Nephron (organoid): Measurements from ENCODE around the gene PCNX4.

ENCODE experiments used
- H3K27ac Mint-ChIP-seq, 3 experiments: 2 replicates each; pipeline ENCODE4 v1.8.0; 2020; ENCODE audit warnings: mixed read lengths in 3 of 3, mild to moderate bottlenecking in 2 of 3, moderate library complexity in 1 of 3
- H3K27me3 Mint-ChIP-seq: 2 replicates; pipeline ENCODE4 v1.8.0; 2021; ENCODE audit warnings: low read depth, mild to moderate bottlenecking, moderate library complexity, mixed read lengths
- H3K36me3 Mint-ChIP-seq: 2 replicates; pipeline ENCODE4 v1.8.0; 2020; ENCODE audit warnings: low read depth, mixed read lengths
- H3K4me1 Mint-ChIP-seq: 2 replicates; pipeline ENCODE4 v1.8.0; 2020; ENCODE audit warnings: mixed read lengths
- H3K4me3 Mint-ChIP-seq, 3 experiments: 2 replicates each; pipeline ENCODE4 v1.8.0; 2020; ENCODE audit warnings: mild to moderate bottlenecking in 3 of 3, mixed read lengths in 3 of 3, moderate library complexity in 2 of 3
- H3K9me3 Mint-ChIP-seq: 2 replicates; pipeline ENCODE4 v1.8.0; 2020; ENCODE audit warnings: mixed read lengths
- TF ChIP-seq, protein P1 (sequence below), 3 experiments: fragments of 200-600 bp; sonication (generic); IDR thresholded peaks; one replicate each; pipeline ENCODE4 v1.5.0; 2021; ENCODE audit warnings: antibody characterized with exemption in 3 of 3; ENCODE audit not compliant: unreplicated experiment in 3 of 3

The PCNX4 gene

GRCh38 chr14:60106339-60106738 lies 14.6 kb downstream of the PCNX4 start:
- H3K27me3 Mint-ChIP-seq, result no peaks in the 10 kb centered on the region
- H3K4me1 Mint-ChIP-seq, result peaks cover 20% of the 10 kb centered on the region
- H3K4me3 Mint-ChIP-seq, result no peak overlapping the region

DNA sequence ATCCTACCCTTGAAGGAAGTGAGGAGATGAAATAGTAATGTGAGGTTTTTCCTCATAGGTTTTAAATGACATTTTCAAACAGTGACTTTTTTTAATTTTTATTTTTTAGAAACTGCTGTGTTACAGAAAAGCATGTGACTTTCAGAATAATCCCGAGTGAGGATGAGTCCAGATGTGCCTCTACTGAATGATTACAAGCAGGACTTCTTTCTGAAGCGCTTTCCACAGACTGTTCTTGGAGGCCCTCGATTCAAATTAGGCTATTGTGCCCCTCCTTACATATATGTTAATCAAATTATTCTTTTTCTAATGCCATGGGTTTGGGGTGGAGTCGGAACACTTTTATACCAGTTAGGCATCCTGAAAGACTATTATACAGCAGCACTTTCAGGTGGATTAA lies 15.8 kb downstream of the PCNX4 start:
- no peak overlapping the region for H3K4me3 Mint-ChIP-seq
- H3K4me1 Mint-ChIP-seq, result peaks cover 12% of the 10 kb centered on the region
- no peaks in the 10 kb centered on the region for H3K9me3 Mint-ChIP-seq
- H3K27ac Mint-ChIP-seq, result no peak overlapping the region
- TF ChIP-seq, protein P1, sequence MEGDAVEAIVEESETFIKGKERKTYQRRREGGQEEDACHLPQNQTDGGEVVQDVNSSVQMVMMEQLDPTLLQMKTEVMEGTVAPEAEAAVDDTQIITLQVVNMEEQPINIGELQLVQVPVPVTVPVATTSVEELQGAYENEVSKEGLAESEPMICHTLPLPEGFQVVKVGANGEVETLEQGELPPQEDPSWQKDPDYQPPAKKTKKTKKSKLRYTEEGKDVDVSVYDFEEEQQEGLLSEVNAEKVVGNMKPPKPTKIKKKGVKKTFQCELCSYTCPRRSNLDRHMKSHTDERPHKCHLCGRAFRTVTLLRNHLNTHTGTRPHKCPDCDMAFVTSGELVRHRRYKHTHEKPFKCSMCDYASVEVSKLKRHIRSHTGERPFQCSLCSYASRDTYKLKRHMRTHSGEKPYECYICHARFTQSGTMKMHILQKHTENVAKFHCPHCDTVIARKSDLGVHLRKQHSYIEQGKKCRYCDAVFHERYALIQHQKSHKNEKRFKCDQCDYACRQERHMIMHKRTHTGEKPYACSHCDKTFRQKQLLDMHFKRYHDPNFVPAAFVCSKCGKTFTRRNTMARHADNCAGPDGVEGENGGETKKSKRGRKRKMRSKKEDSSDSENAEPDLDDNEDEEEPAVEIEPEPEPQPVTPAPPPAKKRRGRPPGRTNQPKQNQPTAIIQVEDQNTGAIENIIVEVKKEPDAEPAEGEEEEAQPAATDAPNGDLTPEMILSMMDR (IDR thresholded peaks at IDR 0.05; ENCODE audit: unreplicated experiment in 3 of 3), result no peak
- no peaks in the 10 kb centered on the region for H3K27me3 Mint-ChIP-seq
- H3K36me3 Mint-ChIP-seq, result peaks cover 66% of the 10 kb centered on the region

More at GRCh38 chr14:60106339-60106738, 14.6 kb downstream of the PCNX4 start:
- Mint-ChIP-seq H3K36me3 (peaks cover 64% of the 10 kb centered on the region), H3K27ac (peak overlapping the region in 1 of 3 experiments; percentile 44), H3K9me3 (no peaks in the 10 kb centered on the region)
- TF ChIP-seq, protein P1 (IDR thresholded peaks at IDR 0.05; ENCODE audit: unreplicated experiment in 3 of 3), result no peak

DNA sequence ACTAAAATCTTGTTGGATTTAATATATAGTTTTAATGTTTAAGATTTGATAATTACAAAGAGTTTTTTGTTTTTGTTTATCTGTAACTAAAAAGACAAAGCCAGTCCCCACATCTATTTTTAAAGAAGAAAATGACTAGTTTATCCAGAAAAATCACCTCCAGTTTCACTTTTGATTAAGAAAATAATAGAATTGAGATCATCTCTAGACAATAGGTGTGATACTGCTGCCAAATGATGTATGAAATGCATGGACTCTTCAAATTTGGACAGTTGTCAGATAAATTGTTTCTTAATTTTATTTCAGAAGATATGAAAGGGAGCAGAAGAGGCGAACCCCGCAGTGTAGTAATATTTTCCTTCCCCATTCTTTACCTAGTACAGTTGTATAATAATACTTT lies 20.0 kb downstream of the PCNX4 start:
- Mint-ChIP-seq H3K4me3 (no peak overlapping the region), H3K27me3 (no peaks in the 10 kb centered on the region), H3K27ac (no peak overlapping the region), H3K4me1 (peaks cover 10% of the 10 kb centered on the region), H3K9me3 (no peaks in the 10 kb centered on the region), H3K36me3 (peaks cover 63% of the 10 kb centered on the region)
- TF ChIP-seq, protein P1 (IDR thresholded peaks at IDR 0.05; ENCODE audit: unreplicated experiment in 3 of 3), result no peak

GRCh38 chr14:60114881-60115280 lies 23.2 kb downstream of the PCNX4 start:
- TF ChIP-seq, protein P1 (IDR thresholded peaks at IDR 0.05; ENCODE audit: unreplicated experiment in 3 of 3), result no peak
- H3K27me3 Mint-ChIP-seq, result no peaks in the 10 kb centered on the region
- no peaks in the 10 kb centered on the region for H3K9me3 Mint-ChIP-seq
- H3K4me3 Mint-ChIP-seq, result no peak overlapping the region
- peaks cover 10% of the 10 kb centered on the region for H3K4me1 Mint-ChIP-seq
- peak overlapping the region in 1 of 3 experiments; percentile 63 for H3K27ac Mint-ChIP-seq
- H3K36me3 Mint-ChIP-seq, result peaks cover 59% of the 10 kb centered on the region

GRCh38 chr14:60116181-60116580 lies 24.5 kb downstream of the PCNX4 start:
- Mint-ChIP-seq H3K27me3 (no peaks in the 10 kb centered on the region), H3K4me3 (no peak overlapping the region), H3K9me3 (no peaks in the 10 kb centered on the region), H3K4me1 (peaks cover 10% of the 10 kb centered on the region), H3K36me3 (peaks cover 56% of the 10 kb centered on the region), H3K27ac (no peak overlapping the region)
- TF ChIP-seq, protein P1 (IDR thresholded peaks at IDR 0.05; ENCODE audit: unreplicated experiment in 3 of 3), result no peak

GRCh38 chr14:60125918-60126317 lies 34.2 kb downstream of the PCNX4 start:
- TF ChIP-seq, protein P1 (IDR thresholded peaks at IDR 0.05; ENCODE audit: unreplicated experiment in 3 of 3), result no peak
- peaks cover 5% of the 10 kb centered on the region for H3K9me3 Mint-ChIP-seq
- no peaks in the 10 kb centered on the region for H3K27me3 Mint-ChIP-seq
- H3K4me1 Mint-ChIP-seq, result no peaks in the 10 kb centered on the region
- H3K36me3 Mint-ChIP-seq, result peaks cover 80% of the 10 kb centered on the region
- no peak overlapping the region for H3K4me3 Mint-ChIP-seq
- H3K27ac Mint-ChIP-seq, result no peak overlapping the region
